GM19463 (cell line): ENCODE results near the gene TMEM134.
"Not testable (repeated sequence)": the region's sequence is repeated elsewhere in the genome, so short reads cannot be mapped to it uniquely, and the experiment has no call there.

Source experiments
- ATAC-seq: cut with Tn5 transposase; IDR thresholded peaks from one replicate; pipeline ENCODE4 v1.9.1; 2021; ENCODE audit warnings: mild to moderate bottlenecking, moderate library complexity; ENCODE audit not compliant: unreplicated experiment

Gene TMEM134

DNA sequence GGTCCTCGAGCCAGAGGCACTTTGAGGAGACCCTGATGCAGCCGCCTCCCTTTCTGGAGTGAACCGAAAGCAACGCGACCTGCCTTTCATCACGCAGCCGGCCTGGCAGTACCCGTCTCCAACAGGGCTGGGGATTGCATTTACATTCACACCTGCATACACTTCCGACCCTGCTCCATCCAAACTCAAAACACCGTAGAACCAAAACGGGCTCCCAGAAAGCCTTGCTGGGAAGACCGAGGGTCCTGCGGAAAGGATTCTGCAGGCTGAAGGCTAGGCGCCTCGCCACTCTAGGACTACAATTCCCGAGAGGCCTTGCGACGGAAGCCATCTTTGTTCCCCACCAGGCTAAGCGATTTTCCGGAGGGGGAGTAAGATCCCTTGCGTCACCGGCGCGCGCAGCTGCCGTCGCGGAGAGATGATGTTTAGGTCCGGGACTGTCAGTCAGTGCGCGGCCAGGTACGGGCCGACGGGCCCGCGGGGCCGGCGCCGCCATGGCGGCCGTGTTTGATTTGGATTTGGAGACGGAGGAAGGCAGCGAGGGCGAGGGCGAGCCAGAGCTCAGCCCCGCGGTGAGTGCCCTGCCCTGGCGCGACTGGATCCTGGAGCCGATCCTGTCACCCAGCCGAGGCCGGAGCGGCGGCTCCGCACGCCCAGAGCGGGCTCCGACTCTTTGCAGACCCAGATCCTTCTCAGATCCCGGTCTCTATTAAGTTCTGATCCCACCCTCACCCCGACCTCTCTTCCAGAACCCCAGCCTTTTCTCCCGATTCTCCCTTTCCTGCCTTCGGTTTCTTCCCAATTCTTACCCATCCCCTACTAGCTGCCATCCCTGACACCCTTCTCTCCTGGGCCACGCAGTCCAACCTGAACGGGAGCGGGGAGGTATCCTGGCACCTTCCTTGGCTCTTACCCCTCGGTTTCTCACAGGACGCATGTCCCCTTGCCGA is 40.7 kb downstream of the TMEM134 start, which contains the start of gene RPS6KB2:
Gene RPS6KB2 (plus strand): TSS at position 443 of the 950 bp plus-strand sequence. CDS start 52 bp downstream, at position 495.
- ATAC-seq = peak; percentile 81

GRCh38 chr11:67427364-67427859 is 41.6 kb downstream of the TMEM134 start:
- ATAC-seq = not testable (repeated sequence)

GRCh38 chr11:67423891-67424613 is 45.0 kb downstream of the TMEM134 start:
- no peak for ATAC-seq

DNA sequence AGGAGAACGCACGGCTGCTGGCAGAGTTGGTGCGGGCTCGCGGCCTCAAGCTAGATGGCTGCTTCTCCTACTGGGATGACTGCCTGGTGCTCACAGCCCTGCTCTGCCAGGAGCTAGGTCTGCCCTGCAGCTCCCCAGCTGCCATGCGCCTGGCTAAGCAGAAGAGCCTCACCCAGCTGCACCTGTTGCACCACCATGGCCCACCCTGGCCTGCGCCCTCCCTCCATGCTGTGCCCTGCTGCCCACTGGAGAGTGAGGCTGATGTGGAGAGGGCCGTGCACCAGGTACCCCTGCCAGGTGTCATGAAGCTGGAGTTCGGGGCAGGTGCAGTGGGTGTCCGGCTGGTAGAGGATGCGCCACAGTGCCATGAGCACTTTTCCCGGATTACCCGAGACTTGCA is 45.6 kb downstream of the TMEM134 start:
- ATAC-seq = no peak

GRCh38 chr11:67422891-67423290 is 46.2 kb downstream of the TMEM134 start:
- ATAC-seq = no peak

GRCh38 chr11:67421430-67422031 is 47.5 kb downstream of the TMEM134 start:
- peak; percentile 8 for ATAC-seq

- ATAC-seq = peak; percentile 88
These were observed 48.2 kb downstream of the TMEM134 start for GRCh38 chr11:67420646-67421429.

- no peak for ATAC-seq
These were observed 48.9 kb downstream of the TMEM134 start for GRCh38 chr11:67420147-67420645.

GRCh38 chr11:67419325-67420049 is 49.6 kb downstream of the TMEM134 start:
- ATAC-seq = no peak

DNA sequence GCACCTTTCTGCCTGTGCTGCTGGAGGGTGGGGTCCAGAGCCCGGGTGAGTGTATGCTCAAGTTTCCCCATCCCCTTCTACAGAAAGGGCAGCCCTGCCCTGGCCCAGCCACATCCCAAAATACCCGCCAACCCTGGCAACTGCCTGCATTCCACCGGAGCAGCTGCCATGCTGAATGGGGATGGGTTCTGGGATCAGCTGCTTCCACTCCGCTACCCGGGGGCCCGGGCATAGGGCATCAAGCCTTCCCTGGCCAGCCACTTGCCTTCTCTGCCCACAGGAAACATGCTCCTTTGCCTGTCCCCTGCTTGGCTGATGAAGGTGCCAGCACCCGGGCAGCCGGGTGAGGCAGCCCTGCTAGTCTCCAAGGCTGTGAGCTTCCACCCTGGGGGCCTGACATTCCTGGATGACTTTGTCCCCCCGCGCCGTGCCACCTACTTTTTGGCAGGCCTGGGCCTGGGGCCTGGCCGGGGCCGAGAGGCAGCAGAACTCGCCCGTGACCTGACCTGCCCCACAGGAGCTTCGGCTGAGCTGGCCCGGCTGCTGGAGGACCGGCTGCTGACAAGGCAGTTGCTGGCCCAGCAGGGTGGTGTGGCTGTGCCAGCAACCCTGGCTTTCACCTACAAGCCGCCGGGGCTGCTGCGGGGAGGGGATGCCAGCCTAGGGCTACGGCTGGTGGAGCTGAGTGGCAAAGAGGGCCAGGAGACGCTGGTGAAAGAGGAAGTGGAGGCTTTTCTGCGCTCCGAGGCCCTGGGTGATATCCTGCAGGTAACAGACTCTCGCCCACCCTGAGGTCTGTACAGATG is 50.4 kb downstream of the TMEM134 start:
- ATAC-seq = no peak

- ATAC-seq = no peak
These were observed 51.6 kb downstream of the TMEM134 start for GRCh38 chr11:67417425-67417824.

DNA sequence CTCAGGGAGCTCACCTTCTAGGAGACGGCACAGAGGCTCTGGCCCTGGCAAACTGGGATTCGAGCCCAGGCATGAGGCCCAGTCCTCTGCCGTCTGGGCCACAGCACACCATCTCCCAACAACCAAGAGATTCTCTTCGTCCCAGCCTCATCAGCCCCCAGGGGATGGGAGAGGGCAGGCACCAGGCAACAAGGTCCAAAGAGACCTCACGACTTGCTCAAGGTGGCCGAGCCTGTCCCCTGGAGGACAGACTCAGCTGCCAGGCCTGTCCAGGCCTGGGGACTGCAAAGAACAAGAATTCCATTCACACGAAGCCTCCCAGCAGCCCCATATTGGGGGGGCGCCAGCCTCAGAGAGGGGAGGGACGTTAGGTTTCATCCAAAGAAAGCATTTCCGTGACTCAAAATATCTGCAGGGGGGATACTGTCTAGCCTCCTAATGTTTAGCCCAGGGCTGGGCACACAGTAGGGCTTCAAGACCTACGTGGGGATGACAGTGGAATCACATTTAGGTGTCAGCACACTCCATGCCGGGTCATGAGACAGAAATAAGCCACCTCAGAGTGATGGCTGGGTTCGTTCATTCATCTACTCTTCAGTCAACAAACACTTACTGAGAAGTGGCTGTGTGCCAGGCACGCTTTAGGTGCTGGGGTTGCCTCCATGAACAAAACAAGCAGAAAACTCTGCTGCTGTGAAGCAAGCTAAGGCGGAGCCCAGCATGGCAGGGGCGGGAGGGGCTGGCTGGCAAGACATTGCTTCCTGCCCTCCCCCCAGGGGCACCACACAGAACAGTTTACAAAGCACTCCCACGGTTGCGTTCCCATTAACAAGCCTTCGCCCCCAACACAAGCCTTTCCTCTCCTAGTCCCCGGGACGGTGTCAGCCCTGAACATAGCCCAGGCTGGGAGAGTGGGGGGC is 52.4 kb downstream of the TMEM134 start:
- ATAC-seq = no peak

DNA sequence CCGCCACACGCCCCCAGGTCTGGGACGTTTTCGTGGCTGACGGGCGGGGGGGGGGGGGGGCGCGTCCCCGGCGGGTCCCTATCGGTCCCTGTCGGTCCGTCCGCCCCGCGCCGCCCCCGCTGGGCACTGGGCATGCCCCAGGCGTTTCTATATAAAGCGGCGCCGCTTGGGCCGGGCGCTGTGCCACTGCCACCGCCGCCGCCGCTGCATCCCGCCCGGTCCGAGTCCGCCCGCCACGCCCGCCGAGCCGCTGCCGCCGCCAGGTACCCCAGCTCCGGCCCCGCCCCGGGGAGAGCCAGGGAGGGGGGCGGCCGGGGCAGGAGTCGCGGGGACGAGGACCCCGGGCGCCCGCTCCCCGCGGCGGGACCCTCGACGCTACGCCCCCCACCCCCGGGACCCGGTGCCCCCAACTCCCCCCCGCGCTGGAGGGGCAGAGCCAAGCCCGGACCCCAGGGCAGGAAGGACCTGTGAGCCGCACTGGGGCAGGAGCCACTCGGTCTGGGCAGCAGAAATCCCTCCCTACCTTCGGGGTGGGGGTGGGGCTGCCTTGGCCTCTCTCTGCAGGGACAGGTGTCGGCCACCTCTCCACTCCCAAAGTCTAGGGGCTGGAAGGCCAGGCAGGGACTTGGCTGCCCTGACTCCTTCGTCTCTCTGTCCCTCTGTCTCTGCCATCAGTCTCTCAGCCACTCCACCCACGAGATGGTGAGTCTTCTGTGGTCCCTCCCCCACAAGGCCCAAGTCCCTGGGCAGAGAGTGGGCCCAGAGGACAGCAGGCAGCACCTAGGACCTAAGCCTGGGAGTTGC is 53.3 kb downstream of the TMEM134 start, which contains the start of gene CARNS1:
Gene CARNS1 (plus strand): TSS at position 178 of the 804 bp plus-strand sequence. CDS start 522 bp downstream, at position 700.
- no peak for ATAC-seq

GRCh38 chr11:67413266-67413849 is 55.7 kb downstream of the TMEM134 start:
- ATAC-seq = no peak

DNA sequence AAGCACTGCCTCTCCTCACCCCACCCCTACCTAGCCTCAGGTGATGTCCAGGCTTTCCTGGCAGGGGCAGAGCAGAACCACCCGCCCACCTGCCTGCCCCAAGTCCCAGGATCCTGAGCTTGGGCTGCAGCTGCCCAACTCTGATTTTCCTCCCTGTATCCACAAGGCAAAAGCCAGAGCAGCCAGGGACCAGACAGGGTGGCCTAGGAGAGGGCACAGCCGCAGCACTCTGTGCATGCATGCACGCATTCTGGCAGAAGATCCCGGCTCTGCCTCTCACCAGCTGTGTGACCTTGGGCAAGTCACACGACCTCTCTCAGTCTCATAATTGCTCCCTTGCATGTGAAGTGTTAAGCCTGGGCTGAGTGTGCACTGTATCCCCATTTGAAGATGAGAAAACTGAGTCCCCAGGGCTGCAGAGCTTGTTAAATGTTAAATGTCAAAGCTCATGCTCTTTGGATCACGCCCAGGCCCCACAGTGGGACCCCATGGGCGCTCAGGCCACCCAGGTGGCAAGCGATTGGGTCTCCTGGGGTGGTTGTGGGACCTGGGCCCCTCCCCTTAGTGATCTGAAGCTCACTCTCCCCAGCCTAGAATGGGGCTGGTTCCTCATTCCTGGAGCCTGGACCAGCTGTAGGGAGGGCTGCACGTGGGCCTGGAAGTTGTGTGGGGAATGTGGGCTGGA is 56.4 kb downstream of the TMEM134 start:
- no peak for ATAC-seq

DNA sequence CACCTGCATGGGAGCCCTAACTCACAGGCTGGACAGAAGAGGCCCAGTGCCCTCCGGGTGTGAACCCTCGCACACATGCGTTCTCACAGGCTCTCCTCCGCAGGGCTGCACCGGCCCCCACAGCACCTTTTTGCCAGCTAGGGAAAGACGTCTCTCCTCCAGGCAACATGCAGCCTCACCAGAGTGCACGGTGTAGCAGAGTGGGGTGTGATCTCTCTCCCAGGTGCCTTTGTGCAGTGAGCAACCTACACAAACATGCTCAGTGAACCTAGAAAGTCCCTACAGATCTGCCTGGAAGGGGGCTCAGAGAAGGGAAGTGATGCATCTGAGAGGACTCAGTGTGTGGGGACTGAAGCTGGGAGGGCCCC is 57.3 kb downstream of the TMEM134 start:
- no peak for ATAC-seq
